HEK293 (cell line): ENCODE results near the gene SMTNL2.
A peak's percentile ranks its signal among the peaks of the same experiment; 100 is the strongest.

Experiments
- GLIS2 ChIP-seq: fragments of 450-650 bp; formaldehyde crosslinking; IDR thresholded peaks from 2 replicates; pipeline ENCODE4 v1.5.1; 2016; ENCODE audit warnings: missing biosample characterization, missing genetic modification characterization
- KLF10 ChIP-seq: fragments of 450-650 bp; IDR thresholded peaks from 2 replicates; pipeline ENCODE4 v1.5.1; 2018; ENCODE audit warnings: missing biosample characterization, mild to moderate bottlenecking, missing genetic modification characterization
- KLF7 ChIP-seq: fragments of 450-650 bp; formaldehyde crosslinking; IDR thresholded peaks from 2 replicates; pipeline ENCODE4 v1.5.1; 2016; ENCODE audit warnings: missing biosample characterization, missing genetic modification characterization, borderline replicate concordance
- MZF1 ChIP-seq: fragments of 450-650 bp; formaldehyde crosslinking; IDR thresholded peaks from 2 replicates; pipeline ENCODE4 v1.5.1; 2017; ENCODE audit warnings: missing biosample characterization, missing genetic modification characterization, borderline replicate concordance
- PRDM1 ChIP-seq: fragments of 450-650 bp; formaldehyde crosslinking; IDR thresholded peaks from 2 replicates; pipeline ENCODE4; 2016; ENCODE audit warnings: missing biosample characterization, missing genetic modification characterization
- SALL2 ChIP-seq: fragments of 450-650 bp; formaldehyde crosslinking; IDR thresholded peaks from 2 replicates; pipeline ENCODE4 v1.5.0; 2017; ENCODE audit warnings: missing biosample characterization, mild to moderate bottlenecking, missing genetic modification characterization, borderline replicate concordance
- SP2 ChIP-seq: fragments of 450-650 bp; formaldehyde crosslinking; IDR thresholded peaks from 2 replicates; pipeline ENCODE4 v1.5.1; 2016; ENCODE audit warnings: missing biosample characterization, missing genetic modification characterization
- ZBTB17 ChIP-seq: fragments of 450-650 bp; formaldehyde crosslinking; IDR thresholded peaks from 2 replicates; pipeline ENCODE4 v1.5.1; 2016; ENCODE audit warnings: missing biosample characterization, missing genetic modification characterization
- ZNF174 ChIP-seq: fragments of 450-650 bp; formaldehyde crosslinking; IDR thresholded peaks from 2 replicates; pipeline ENCODE4 v1.5.0; 2017; ENCODE audit warnings: missing biosample characterization, mild to moderate bottlenecking, missing genetic modification characterization
- ZNF248 ChIP-seq: fragments of 450-650 bp; formaldehyde crosslinking; IDR thresholded peaks from 2 replicates; pipeline ENCODE4 v1.5.1; 2017; ENCODE audit warnings: missing biosample characterization, missing genetic modification characterization
- ZNF366 ChIP-seq: fragments of 450-650 bp; formaldehyde crosslinking; conservative IDR thresholded peaks from 2 replicates; pipeline ENCODE4 v1.5.1; 2016; ENCODE audit warnings: missing biosample characterization, missing genetic modification characterization
- ZNF501 ChIP-seq: fragments of 450-650 bp; formaldehyde crosslinking; IDR thresholded peaks from 2 replicates; pipeline ENCODE4 v1.5.1; 2016; ENCODE audit warnings: missing biosample characterization, missing genetic modification characterization
- ZNF514 ChIP-seq: fragments of 450-650 bp; formaldehyde crosslinking; IDR thresholded peaks from 2 replicates; pipeline ENCODE4 v1.5.1; 2016; ENCODE audit warnings: missing biosample characterization, missing genetic modification characterization
- ZNF521 ChIP-seq: fragments of 450-650 bp; formaldehyde crosslinking; IDR thresholded peaks from 2 replicates; pipeline ENCODE4 v1.5.1; 2017; ENCODE audit warnings: missing biosample characterization, mild to moderate bottlenecking, missing genetic modification characterization
- ZNF560 ChIP-seq: fragments of 450-650 bp; formaldehyde crosslinking; IDR thresholded peaks from 2 replicates; pipeline ENCODE4 v1.5.1; 2017; ENCODE audit warnings: missing biosample characterization, missing genetic modification characterization, borderline replicate concordance
- ZNF561 ChIP-seq: fragments of 450-650 bp; IDR thresholded peaks from 2 replicates; pipeline ENCODE4 v1.5.1; 2018; ENCODE audit warnings: missing biosample characterization, missing genetic modification characterization, borderline replicate concordance
- ZNF600 ChIP-seq: fragments of 450-650 bp; formaldehyde crosslinking; IDR thresholded peaks from 2 replicates; pipeline ENCODE4 v1.5.1; 2016; ENCODE audit warnings: missing biosample characterization, missing genetic modification characterization
- ZNF658 ChIP-seq: fragments of 450-650 bp; formaldehyde crosslinking; IDR thresholded peaks from 2 replicates; pipeline ENCODE4; 2016; ENCODE audit warnings: missing biosample characterization, missing genetic modification characterization
- ZNF664 ChIP-seq: fragments of 450-650 bp; formaldehyde crosslinking; IDR thresholded peaks from 2 replicates; pipeline ENCODE4 v1.5.1; 2016; ENCODE audit warnings: missing biosample characterization, missing genetic modification characterization
- ZNF670 ChIP-seq: fragments of 450-650 bp; formaldehyde crosslinking; IDR thresholded peaks from 2 replicates; pipeline ENCODE4 v1.5.1; 2016; ENCODE audit warnings: missing biosample characterization, missing genetic modification characterization, low read depth
- ZNF677 ChIP-seq: fragments of 450-650 bp; IDR thresholded peaks from 2 replicates; pipeline ENCODE4 v1.5.0; 2018; ENCODE audit warnings: missing biosample characterization, mild to moderate bottlenecking, missing genetic modification characterization, moderate library complexity
- ZNF76 ChIP-seq: fragments of 450-650 bp; formaldehyde crosslinking; IDR thresholded peaks from 2 replicates; pipeline ENCODE4; 2016; ENCODE audit warnings: low read depth, missing biosample characterization, missing genetic modification characterization, borderline replicate concordance
- TF ChIP-seq, protein P1 (sequence below): fragments of 450-650 bp; formaldehyde crosslinking; IDR thresholded peaks from 2 replicates; pipeline ENCODE4 v1.5.1; 2016; ENCODE audit warnings: missing biosample characterization, missing genetic modification characterization
- TF ChIP-seq, protein P2 (sequence below): fragments of 450-650 bp; IDR thresholded peaks from 2 replicates; pipeline ENCODE4 v1.5.1; 2018; ENCODE audit warnings: missing biosample characterization, missing genetic modification characterization
- TF ChIP-seq, protein P3 (sequence below): fragments of 450-650 bp; formaldehyde crosslinking; IDR thresholded peaks from 2 replicates; pipeline ENCODE4 v1.5.1; 2016; ENCODE audit warnings: missing biosample characterization, missing genetic modification characterization

Gene SMTNL2

DNA sequence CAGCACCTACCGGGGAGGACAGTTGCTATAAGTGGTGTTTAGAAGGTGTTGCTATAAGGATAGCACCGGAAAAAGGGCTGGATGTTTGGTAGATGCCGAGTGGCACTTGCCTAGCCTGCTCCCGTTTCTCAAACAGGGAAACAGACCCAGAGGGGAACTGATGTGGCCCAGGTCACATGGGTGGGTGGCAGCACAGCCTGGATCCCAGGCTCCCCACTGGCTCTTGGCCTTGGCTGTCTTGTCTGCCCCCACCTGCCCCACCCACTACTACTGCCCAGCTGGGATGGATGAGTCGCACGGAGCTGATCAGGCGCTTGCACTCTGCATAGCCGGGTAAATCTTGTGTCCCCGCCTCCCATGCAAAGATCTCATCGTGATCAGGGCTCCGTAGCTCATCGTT is 7.2 kb downstream of the SMTNL2 start (continued):
- TF ChIP-seq SP2 (peak; percentile 54), ZNF658 (tag by site-specific recombination) (no peak), ZNF514 (tag by site-specific recombination) (no peak), GLIS2 (tag by site-specific recombination) (no peak), ZNF521 (tag by site-specific recombination) (no peak), ZNF677 (no peak), KLF10 (tag by site-specific recombination) (0 out of 2 replicates have a peak, but pooled peaks have one; percentile 27), ZNF561 (no peak), ZNF174 (tag by site-specific recombination) (no peak), KLF7 (tag by site-specific recombination) (no peak), ZNF670 (tag by site-specific recombination) (no peak), ZNF248 (tag by site-specific recombination) (no peak), ZNF76 (tag by site-specific recombination) (no peak), ZNF664 (tag by site-specific recombination) (no peak), MZF1 (tag by site-specific recombination) (no peak), ZNF366 (no peak), ZNF501 (tag by site-specific recombination) (no peak), ZBTB17 (tag by site-specific recombination) (peak; percentile 65), ZNF560 (tag by site-specific recombination) (no peak), SALL2 (no peak), PRDM1 (tag by site-specific recombination) (no peak), ZNF600 (tag by site-specific recombination) (peak; percentile 82)
- TF ChIP-seq, protein P1, sequence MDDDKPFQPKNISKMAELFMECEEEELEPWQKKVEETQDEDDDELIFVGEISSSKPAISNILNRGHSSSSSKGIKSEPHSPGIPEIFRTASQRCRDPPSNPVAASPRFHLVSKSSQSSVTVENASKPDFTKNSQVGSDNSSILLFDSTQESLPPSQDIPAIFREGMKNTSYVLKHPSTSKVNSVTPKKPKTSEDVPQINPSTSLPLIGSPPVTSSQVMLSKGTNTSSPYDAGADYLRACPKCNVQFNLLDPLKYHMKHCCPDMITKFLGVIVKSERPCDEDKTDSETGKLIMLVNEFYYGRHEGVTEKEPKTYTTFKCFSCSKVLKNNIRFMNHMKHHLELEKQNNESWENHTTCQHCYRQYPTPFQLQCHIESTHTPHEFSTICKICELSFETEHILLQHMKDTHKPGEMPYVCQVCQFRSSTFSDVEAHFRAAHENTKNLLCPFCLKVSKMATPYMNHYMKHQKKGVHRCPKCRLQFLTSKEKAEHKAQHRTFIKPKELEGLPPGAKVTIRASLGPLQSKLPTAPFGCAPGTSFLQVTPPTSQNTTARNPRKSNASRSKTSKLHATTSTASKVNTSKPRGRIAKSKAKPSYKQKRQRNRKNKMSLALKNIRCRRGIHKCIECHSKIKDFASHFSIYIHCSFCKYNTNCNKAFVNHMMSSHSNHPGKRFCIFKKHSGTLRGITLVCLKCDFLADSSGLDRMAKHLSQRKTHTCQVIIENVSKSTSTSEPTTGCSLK (tag by site-specific recombination), result no peak
- TF ChIP-seq, protein P2, sequence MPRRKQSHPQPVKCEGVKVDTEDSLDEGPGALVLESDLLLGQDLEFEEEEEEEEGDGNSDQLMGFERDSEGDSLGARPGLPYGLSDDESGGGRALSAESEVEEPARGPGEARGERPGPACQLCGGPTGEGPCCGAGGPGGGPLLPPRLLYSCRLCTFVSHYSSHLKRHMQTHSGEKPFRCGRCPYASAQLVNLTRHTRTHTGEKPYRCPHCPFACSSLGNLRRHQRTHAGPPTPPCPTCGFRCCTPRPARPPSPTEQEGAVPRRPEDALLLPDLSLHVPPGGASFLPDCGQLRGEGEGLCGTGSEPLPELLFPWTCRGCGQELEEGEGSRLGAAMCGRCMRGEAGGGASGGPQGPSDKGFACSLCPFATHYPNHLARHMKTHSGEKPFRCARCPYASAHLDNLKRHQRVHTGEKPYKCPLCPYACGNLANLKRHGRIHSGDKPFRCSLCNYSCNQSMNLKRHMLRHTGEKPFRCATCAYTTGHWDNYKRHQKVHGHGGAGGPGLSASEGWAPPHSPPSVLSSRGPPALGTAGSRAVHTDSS (tag by site-specific recombination), result no peak
- TF ChIP-seq, protein P3, sequence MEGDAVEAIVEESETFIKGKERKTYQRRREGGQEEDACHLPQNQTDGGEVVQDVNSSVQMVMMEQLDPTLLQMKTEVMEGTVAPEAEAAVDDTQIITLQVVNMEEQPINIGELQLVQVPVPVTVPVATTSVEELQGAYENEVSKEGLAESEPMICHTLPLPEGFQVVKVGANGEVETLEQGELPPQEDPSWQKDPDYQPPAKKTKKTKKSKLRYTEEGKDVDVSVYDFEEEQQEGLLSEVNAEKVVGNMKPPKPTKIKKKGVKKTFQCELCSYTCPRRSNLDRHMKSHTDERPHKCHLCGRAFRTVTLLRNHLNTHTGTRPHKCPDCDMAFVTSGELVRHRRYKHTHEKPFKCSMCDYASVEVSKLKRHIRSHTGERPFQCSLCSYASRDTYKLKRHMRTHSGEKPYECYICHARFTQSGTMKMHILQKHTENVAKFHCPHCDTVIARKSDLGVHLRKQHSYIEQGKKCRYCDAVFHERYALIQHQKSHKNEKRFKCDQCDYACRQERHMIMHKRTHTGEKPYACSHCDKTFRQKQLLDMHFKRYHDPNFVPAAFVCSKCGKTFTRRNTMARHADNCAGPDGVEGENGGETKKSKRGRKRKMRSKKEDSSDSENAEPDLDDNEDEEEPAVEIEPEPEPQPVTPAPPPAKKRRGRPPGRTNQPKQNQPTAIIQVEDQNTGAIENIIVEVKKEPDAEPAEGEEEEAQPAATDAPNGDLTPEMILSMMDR (tag by site-specific recombination), result no peak
